Ascending aorta (tissue), 2 donors: Measurements from ENCODE around the gene ATP5F1E. TPM values are rescaled to one million over a fixed set of nuclear protein-coding genes. Genes with fewer than 3 reads are reported as not detected.

Source experiments
- DNase-seq, 2 donors: peaks; one replicate each; pipeline ENCODE4 v3.0.0-alpha.2; 2019; ENCODE audit warnings: low spot score in 2 of 2
- H3K27ac ChIP-seq, 2 donors: fragments of 200-600 bp; sonication (generic); one replicate each; pipeline ENCODE4 v1.5.1; 2016 to 2017; ENCODE audit warnings: mild to moderate bottlenecking in 1 of 2
- H3K27me3 ChIP-seq: fragments of 200-600 bp; sonication (generic); one replicate; pipeline ENCODE4 v1.5.1; 2017
- H3K36me3 ChIP-seq, 2 donors: fragments of 200-600 bp; sonication (generic); one replicate each; pipeline ENCODE4 v1.5.1; 2016
- H3K4me1 ChIP-seq, 2 donors: fragments of 200-600 bp; sonication (generic); one replicate each; pipeline ENCODE4 v1.5.1; 2016 to 2017; ENCODE audit warnings: mild to moderate bottlenecking in 1 of 2
- H3K4me3 ChIP-seq, 2 donors: fragments of 200-600 bp; sonication (generic); one replicate each; pipeline ENCODE4 v1.5.1; 2016 to 2017; ENCODE audit warnings: mild to moderate bottlenecking in 1 of 2
- H3K9me3 ChIP-seq, 2 donors: fragments of 200-600 bp; sonication (generic); one replicate each; pipeline ENCODE4 v1.5.1; 2016
- CTCF ChIP-seq, 3 experiments: fragments of 200-600 bp in 2 of 3; fragments of 450-650 bp in 1 of 3; sonication (generic) in 2 of 3; IDR thresholded peaks; one replicate each; pipeline ENCODE4 v1.5.1; 2016 to 2019; ENCODE audit warnings: antibody characterized with exemption in 3 of 3, mild to moderate bottlenecking in 1 of 3, moderate library complexity in 1 of 3
- intact Hi-C: fragments of 100-400 bp; cut with DNase I; formaldehyde crosslinking; loops from one replicate; pipeline ENCODE4 v1.15.1; 2023
- total RNA-seq: library from RNA; depleted of rRNA; stranded (reverse); fragments of >200 nt; gene quantifications from one replicate; pipeline ENCODE4 v1.1.0, GENCODE V29; 2016

Gene ATP5F1E
- total RNA-seq, 1 donor from 2014 or later, result 12.7 TPM

DNA sequence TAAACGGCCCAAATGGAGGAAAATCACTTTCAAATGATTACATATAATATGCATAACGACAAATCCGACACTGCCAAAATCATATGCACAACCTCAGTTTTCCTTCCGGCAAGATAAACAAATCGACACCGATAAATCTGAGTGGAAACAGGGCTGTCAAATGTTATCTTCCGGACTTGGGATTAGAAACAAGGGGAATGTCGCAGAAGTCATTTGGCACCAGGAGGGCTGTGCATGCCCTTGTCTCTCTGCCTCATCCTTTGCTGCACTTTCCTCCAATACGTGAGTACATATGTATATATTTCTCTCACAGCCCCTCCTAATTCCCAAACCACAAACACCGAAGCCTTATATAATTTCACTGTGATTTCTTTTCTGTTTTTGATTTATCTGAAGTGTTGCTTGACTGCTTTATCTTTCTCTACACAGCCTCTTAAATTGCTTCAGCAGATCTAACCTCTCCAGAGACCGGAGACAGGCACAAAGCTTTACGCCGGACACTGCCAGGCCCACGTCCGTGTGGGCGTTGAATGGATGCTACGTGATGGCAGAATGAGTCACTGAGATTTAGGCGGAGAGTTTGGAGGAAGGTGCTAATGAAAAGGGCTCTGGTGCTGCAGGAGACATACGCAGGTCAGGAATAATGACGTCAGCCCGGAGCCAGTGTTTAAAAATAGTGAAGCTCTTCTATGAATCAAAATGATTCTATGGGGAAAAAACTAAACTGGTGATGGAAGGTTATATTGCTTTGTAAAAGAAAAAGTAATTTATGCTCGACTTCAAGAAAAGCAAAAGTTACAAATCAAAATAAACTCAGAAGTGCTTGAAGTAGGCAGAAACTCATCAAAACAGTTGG, 31.5 kb upstream of the ATP5F1E start:
- Histone ChIP-seq H3K27ac (no peak overlapping the region), H3K9me3 (no peaks in the 10 kb centered on the region), H3K4me3 (no peak overlapping the region), H3K4me1 (peaks cover 0 to 3% of the 10 kb centered on the region in 2 donors), H3K36me3 (no peaks in the 10 kb centered on the region), H3K27me3 (no peaks in the 10 kb centered on the region)
- TF ChIP-seq CTCF (IDR thresholded peaks at IDR 0.05), result no peak
- intact Hi-C loops, result no loop called here
- DNase-seq, result no peak

GRCh38 chr20:59062081-59062480, 29.9 kb upstream of the ATP5F1E start:
- TF ChIP-seq CTCF (IDR thresholded peaks at IDR 0.05), result no peak
- Histone ChIP-seq H3K36me3 (no peaks in the 10 kb centered on the region), H3K4me1 (peaks cover 0 to 3% of the 10 kb centered on the region in 2 donors), H3K27ac (no peak overlapping the region), H3K4me3 (no peak overlapping the region), H3K9me3 (no peaks in the 10 kb centered on the region), H3K27me3 (no peaks in the 10 kb centered on the region)
- DNase-seq, result no peak
- intact Hi-C loops, result no loop called here

- Histone ChIP-seq H3K36me3 (no peaks in the 10 kb centered on the region), H3K27me3 (no peaks in the 10 kb centered on the region), H3K4me1 (no peaks in the 10 kb centered on the region), H3K9me3 (no peaks in the 10 kb centered on the region), H3K4me3 (no peak overlapping the region), H3K27ac (no peak overlapping the region)
- no peak for DNase-seq
- intact Hi-C loops, result no loop called here
- TF ChIP-seq CTCF (IDR thresholded peaks at IDR 0.05), result peak in 1 of 3 experiments; percentile 31
Observed at GRCh38 chr20:59055302-59055701, 23.2 kb upstream of the ATP5F1E start.

DNA sequence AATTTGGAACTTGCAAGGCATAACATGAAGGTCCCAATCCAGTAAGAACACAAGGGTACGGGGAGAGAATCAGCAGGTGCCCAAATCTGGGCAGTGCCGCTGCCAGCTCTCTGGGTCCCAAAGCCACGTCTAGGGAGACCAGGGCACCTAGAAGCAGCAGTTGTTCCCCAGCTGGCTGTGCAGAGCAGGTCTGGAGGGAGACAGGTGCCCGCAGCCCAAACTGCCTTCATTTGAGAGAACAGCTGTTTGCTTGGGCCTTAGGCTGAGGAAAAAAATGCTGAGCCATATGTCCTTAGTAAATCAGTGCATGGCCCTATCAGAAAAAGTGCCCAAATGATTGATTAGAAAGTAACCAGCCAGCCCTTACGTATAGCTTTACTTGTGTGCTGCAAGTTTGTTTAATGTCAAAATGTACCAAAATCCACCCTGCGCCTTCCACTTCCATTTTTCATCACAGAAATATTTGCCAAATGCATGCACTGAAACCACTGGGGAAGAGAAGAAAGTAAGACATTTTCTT, 19.6 kb upstream of the ATP5F1E start:
- no peaks in the 10 kb centered on the region for H3K4me1 ChIP-seq
- no peaks in the 10 kb centered on the region for H3K27me3 ChIP-seq
- H3K27ac ChIP-seq, result no peak overlapping the region
- H3K4me3 ChIP-seq, result no peak overlapping the region
- TF ChIP-seq CTCF (IDR thresholded peaks at IDR 0.05), result no peak
- intact Hi-C loops, result no loop called here
- no peaks in the 10 kb centered on the region for H3K36me3 ChIP-seq
- H3K9me3 ChIP-seq, result no peaks in the 10 kb centered on the region
- no peak for DNase-seq

DNA sequence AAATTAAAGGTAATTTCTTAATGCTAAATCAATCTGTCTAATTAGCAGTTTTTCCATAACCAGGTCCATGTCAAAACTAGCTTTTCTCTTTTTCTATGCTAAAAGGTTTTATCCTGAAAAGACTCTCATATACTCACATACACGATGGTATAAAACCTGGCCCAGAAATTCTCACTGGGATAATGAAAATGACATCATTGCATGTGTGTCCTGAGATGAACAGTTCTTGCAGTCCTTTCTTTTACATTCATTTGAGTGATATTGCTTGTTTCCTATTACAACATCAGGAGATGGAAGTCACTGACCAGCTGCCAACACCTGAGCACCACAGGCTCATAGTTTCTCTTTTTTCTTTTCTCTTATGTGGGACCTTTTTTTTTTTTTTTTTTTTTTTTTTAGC, 18.3 kb upstream of the ATP5F1E start:
- no peak for TF ChIP-seq CTCF (IDR thresholded peaks at IDR 0.05)
- no peaks in the 10 kb centered on the region for H3K4me1 ChIP-seq
- H3K4me3 ChIP-seq, result no peak overlapping the region
- H3K36me3 ChIP-seq, result no peaks in the 10 kb centered on the region
- no peaks in the 10 kb centered on the region for H3K27me3 ChIP-seq
- DNase-seq, result no peak
- H3K9me3 ChIP-seq, result no peaks in the 10 kb centered on the region
- intact Hi-C loops, result no loop called here
- H3K27ac ChIP-seq, result no peak overlapping the region
